ENCODE data around the gene PPDPF.

- TF ChIP-seq NR3C1 (IDR thresholded peaks at IDR 0.05) (no peak), CTCF (IDR thresholded peaks at IDR 0.05) (no peak), KDM1A (IDR thresholded peaks at IDR 0.05; ENCODE audit: low read depth) (no peak), REST (IDR thresholded peaks at IDR 0.05) (no peak), POLR2A (IDR thresholded peaks at IDR 0.05; ENCODE audit: low read length) (no peak), SREBF2 (IDR thresholded peaks at IDR 0.05) (no peak), HOXA7 (CRISPR knock-in tag; IDR thresholded peaks at IDR 0.05) (no peak), FOSL2 (IDR thresholded peaks at IDR 0.05) (no peak), FOSL2 (CRISPR knock-in tag; IDR thresholded peaks at IDR 0.05) (no peak), PHF8 (IDR thresholded peaks at IDR 0.05; ENCODE audit: borderline replicate concordance, low read depth) (no peak), HDAC2 (IDR thresholded peaks at IDR 0.05) (no peak), MAZ (IDR thresholded peaks at IDR 0.05; ENCODE audit: borderline replicate concordance, low read depth, low read length) (no peak), BHLHE40 (IDR thresholded peaks at IDR 0.05; ENCODE audit: low read depth, low read length) (no peak), USF2 (IDR thresholded peaks at IDR 0.05) (no peak), SMC3 (IDR thresholded peaks at IDR 0.05) (no peak)
Observed at GRCh38 chr20:63500902-63501817, 19.4 kb upstream of the PPDPF start.

All from A549 (cell line).